Activated T-cell treated with anti-CD3 and anti-CD28 coated beads for 4 hours (primary cell): ENCODE measurements around the gene STK4.
A peak's percentile ranks its signal among the peaks of the same experiment; 100 is the strongest.
"Not testable (repeated sequence)": the region's sequence is repeated elsewhere in the genome, so short reads cannot be mapped to it uniquely, and the experiment has no call there.

Experiments used
- DNase-seq: peaks from one replicate; pipeline ENCODE4 v3.0.0-alpha.2; 2020

STK4 gene

DNA sequence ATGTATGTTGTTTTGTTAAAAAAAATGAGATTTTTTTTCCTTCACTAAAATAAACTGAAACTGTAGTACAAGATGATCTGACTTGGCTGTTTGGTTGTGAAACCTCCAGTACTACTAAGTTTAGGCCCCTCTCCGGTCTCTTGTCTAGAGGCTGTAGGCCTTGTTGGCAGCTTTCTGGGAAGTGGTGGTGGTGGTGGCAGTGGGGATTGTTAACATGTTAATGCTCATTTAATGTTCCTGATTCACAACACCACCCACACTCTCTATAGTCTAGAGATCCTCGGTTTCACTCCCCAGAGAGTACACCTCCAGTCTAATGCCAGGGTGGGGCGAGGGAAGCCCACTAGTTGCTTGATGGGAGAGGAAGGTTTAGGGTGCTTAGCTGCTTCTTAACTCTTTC lies 24.1 kb downstream of the STK4 start:
- no peak for DNase-seq

- DNase-seq, result no peak
Observed at GRCh38 chr20:44990957-44991356, 24.6 kb downstream of the STK4 start.

DNA sequence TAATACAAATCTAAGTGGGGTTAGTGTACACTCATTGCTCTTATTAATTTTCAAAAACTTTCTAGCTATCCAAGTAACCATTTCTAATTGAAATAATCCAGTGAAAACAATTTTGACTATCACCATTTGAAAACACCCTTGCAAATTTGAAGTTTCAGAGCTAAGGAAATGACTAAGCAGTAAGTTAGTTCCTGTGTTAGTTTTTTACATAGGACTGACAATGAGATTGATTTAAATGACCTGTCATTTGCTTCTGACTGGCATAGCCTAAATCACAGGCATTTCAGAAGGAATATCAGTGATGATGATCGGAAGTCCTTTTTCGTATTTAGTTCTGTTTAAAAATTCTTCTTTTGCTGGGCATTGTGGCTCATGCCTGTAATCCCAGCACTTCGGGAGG lies 27.0 kb downstream of the STK4 start:
- DNase-seq, result no peak

DNA sequence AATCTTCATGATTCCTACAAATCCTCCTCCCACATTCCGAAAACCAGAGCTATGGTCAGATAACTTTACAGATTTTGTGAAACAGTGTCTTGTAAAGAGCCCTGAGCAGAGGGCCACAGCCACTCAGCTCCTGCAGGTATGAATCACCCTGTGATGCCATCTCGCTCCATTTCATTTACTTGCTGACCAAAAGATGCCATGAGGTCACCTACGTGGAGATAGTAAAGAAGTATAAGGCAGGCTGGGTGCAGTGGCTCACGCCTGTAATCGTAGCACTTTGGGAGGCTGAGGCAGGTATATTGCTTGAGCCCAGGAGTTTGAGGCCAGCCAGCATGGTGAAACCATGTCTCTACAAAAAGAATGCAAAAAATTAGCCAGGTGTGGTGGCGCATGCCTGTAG lies 30.9 kb downstream of the STK4 start:
- no peak for DNase-seq

DNA sequence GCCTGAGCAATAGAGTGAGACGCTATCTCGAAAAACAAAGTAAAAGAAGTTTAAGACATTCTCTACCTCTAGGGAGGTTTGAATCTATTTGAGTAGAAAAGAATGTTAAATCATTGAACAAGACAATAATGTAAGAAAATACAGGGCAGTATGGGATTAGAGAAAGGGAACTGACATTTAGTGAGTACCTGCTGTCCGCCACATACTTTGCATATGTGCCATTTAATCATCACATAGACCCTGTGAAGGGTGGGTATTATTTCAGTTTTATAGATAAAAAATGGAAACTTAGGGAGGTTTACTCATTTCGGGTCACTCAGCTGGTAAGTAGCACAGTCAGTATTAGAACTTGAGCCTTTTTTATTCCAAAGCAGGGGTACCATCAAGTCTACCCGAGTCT lies 31.4 kb downstream of the STK4 start:
- no peak for DNase-seq

GRCh38 chr20:45008521-45009049 lies 42.3 kb downstream of the STK4 start:
- no peak for DNase-seq

DNA sequence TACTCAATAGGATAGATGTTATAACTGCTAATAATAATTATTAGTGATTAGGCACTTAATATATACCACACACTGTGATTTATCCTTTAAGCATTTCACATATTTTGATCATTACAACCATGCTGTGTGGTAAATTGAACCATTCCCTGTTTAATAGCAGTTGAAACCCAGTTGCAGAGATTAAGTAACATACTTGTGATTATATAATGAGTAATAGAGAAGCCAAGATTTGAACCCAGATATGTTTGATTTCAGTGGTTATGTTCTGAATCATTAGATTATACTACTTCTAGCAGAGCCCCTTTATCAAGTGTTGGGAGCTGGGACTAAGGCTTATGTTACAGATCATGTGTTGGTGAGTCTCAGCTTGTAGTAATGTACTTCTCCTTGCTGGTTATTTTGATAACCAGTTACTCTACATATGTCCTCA lies 44.1 kb downstream of the STK4 start:
- DNase-seq, result no peak

- peak; percentile 52 for DNase-seq
Observed at GRCh38 chr20:45011108-45011526, 44.8 kb downstream of the STK4 start.

DNA sequence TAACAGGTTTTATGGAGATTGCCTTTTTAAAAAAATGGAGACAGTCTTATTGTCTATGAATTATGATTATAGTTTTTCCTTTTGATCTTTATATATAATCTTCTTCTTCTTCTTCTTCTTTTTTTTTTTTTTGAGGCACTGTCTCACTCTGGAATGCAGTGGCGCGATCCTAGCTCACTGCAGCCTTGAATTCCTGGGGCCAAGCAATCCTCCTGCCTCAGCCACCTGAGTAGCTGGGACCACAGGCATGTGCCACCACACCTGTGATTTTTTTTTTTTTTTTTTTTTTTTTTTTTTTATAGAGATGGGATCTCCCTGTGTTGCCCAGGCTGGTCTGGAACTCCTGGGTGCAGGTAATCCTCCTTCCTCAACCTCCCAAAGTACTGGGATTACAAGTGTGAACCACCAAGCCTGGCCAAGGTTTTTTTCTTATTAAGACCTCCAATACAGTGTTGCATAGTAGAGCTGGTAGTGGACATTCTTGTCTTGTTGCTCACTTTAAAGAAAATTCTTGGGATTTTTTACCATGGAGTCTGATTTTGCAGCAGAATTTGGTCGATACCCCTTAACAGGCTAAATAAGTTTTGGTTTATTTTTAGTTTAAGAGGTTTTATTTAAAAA lies 46.5 kb downstream of the STK4 start:
- no peak for DNase-seq

GRCh38 chr20:45014131-45014530 lies 47.8 kb downstream of the STK4 start:
- DNase-seq, result not testable (repeated sequence)

DNA sequence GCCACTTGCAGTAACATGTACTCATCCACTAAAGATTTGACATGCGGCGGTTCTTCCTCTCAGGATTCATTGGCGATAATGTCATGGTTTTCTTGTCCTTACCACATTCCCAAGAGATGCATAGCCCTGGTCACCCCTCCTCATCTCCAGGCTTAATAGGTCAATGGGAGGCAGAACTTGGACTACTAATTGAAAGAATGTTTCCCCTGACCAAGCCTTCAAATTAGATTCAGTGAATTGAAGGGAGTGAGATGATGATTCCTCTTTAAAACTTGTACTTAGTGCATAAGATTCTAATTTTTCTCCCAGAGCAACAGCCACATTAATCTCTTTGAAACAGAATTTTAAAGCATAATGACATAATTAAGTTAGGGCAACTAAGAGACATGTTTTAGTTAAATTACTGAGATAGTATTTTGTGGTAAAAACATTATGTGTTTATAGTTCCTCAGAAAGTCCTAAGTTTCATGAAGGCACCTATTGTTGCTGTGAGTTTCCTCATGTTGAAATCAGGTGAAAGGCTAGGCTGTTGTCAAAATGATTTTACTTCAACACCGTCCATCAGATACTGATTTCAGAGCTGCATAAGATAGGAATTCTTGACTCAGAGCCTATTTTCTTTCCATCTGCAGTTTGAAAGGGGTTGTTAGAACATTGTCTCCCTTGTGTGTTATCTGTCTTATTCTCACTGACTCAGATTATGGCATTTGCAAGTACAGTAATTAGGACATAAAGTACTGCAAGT lies 48.5 kb downstream of the STK4 start:
- DNase-seq, result no peak

- no peak for DNase-seq
Observed at GRCh38 chr20:45016089-45016671, 49.9 kb downstream of the STK4 start.

DNA sequence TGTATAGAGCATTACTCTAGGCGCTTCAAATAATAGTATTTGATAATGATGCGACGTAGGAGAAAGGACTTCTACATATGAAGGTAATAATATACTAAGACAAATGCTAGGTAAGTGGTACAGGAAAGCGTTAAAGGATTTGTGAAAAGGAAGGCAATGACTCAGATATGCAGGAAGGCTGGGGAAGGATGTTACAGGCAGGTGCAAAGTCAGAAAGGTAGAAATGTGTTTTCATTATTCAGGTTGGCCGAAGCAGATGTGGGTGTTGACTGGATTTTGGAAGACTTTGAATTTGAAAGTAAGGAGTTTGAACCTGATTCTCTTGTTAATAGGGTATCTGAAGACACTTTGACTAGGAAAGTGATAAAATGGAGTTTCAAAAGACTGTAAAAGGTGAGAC lies 51.0 kb downstream of the STK4 start:
- DNase-seq, result no peak

DNA sequence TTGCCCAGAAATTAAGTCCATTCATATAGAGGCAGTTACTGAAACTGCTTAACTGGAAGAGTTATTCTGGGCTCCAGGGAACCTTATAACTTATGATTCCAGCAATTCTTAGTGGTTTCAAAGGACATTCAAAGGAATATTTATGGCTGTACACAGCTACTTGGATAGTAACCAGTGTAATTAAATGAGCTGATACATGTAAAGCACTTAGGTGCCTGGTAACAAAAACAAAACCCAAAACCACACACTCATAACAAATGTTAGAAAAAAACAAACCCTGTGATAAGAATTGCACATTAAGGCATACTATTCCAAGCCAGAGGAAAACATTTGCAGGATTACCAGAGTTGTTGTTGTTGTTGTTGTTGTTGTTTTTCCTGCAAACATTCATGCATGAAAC lies 51.5 kb downstream of the STK4 start:
- no peak for DNase-seq

GRCh38 chr20:45019027-45019761 lies 52.9 kb downstream of the STK4 start:
- no peak for DNase-seq

DNA sequence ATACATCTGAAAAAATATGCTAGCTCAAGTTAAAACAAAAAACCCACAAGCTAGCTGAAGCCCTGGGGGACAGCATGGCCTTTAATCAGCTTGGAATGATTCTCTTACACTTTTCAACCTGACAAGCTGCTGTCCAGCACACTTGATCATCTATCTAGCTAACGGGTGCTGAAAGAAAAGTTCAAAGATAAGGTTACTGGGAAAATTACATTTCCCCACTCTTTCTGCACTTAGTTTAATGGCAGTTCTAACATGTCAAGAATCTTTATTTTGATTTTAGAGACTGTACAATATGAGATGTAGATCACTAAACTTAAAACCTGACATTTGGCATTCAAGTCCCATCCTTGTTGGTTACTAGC lies 53.4 kb downstream of the STK4 start:
- DNase-seq, result no peak

DNA sequence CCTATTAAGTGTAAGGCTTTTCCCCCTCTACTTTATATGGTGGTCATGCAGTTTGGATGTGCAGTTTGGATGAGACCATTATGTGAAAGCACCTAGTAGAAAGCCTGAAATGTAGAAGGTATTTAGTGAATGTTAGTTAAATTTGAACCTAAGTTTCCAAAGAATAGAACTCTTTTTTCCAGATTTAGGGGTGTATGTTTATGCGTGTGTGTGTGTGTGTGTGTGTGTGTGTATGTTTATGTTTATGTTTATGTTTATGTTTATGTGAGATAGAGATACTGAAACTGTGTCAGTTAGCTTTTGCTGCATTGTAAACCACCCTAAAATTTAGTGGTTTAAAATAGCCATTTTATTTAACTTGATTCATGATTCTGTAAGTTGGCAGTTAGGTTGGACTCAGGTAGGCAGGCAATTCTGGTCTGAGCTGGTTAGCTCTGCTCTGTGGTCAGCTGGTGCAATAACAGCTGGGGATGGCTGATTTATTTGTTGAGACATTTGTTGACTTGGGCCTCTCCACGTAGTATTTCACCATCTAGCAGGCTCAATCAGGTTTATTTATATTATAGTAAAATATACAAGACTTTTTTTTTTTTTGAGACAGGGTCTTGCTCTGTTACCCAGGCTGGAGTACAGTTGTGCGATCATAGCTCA lies 54.0 kb downstream of the STK4 start:
- DNase-seq, result no peak

DNA sequence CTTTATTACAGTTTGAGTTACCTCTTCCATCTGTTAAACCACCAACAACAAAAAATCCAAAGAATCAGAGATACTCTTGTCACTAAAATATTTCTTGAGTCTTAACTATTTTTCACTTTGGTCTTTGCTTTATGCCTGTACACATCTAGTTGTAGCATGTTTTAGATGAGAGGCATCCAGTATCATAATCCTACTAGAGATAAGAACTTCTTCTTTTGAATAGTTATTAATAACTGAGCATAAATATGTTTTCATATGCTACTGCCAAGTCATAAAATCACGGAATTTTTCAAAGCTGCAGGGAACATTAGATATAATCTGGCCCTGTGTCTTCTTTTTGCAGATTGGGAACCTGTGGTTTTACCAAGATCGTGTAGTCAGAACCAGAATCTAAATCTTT lies 55.3 kb downstream of the STK4 start:
- no peak for DNase-seq

DNA sequence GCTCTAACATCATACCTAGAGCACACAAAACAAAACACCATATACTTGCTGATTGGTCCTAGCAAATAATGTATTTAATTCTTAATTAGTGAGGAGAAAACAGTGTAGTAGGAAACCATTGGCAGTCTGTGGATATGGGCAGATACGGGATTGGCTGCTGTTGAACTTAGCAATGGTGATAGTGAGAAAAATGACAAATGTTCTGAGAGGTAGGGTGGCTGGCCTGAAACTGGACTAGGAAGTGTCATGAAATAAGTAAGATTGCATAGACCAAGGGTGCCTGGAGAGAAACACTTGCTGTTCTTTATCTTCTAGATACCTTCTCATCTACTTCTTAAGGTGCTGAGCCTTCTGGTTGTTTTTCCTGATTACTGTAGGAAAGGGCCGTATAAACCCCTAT lies 56.8 kb downstream of the STK4 start:
- DNase-seq, result not testable (repeated sequence)

DNA sequence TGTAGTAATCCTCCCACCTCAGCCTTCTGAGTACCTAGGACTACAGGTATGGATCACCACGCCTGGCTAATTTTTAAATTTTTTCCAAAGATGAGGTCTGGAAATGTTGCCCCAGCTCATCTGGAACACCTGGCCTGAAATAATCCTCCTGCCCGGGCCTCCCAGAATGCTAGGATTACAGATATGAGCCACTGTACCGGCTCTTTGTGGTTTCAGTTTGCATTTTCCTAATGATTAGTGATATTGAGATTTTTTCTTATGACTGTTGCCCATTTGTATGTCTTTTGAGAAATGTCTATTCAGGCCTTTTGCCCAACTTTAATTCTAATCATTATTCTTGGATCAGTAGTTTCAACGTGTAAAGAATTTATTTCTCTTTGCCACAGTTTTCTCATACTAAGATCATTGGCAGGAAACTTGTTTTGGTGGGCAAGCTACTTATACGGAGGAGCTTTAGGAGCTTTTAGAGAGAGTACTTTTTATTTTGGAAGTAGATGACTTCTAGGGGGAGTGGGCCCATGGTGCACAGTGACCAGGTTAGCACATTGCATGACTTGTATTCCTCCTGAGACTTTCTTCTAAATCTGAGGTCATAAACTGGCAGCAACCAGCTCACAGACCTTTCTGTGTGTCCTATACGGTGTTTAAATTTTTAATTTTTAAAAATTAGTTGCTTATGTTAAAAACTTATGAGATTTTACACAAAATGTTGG lies 62.3 kb downstream of the STK4 start:
- no peak for DNase-seq

DNA sequence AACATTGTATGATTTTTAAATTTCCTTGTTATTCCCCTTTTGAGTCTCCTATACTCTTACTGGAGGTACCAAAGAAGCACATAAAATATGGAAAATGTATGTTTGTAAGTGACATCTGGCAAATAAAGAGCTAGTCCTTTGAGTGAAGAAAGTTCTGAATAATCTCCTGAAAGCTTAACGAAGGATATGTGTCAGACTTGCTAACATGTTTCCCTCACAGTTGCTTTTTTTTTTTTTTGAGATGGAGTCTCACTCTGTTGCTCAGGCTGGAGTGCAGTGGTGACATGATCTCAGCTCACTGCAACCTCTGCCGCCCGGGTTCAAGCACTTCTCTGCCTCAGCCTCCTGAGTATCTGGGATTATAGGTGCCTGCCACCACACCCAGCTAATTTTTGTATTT lies 63.6 kb downstream of the STK4 start:
- no peak for DNase-seq

- DNase-seq, result no peak
Observed at GRCh38 chr20:45032276-45032675, 66.0 kb downstream of the STK4 start.
